GM18867 (cell line): Measurements from ENCODE around the gene CENPO.
"Not testable (repeated sequence)": the region's sequence is repeated elsewhere in the genome, so short reads cannot be mapped to it uniquely, and the experiment has no call there.

ENCODE experiments used
- ATAC-seq: cut with Tn5 transposase; IDR thresholded peaks from one replicate; pipeline ENCODE4 v1.9.1; 2021; ENCODE audit warnings: mild to moderate bottlenecking, moderate library complexity; ENCODE audit not compliant: unreplicated experiment

Gene CENPO

DNA sequence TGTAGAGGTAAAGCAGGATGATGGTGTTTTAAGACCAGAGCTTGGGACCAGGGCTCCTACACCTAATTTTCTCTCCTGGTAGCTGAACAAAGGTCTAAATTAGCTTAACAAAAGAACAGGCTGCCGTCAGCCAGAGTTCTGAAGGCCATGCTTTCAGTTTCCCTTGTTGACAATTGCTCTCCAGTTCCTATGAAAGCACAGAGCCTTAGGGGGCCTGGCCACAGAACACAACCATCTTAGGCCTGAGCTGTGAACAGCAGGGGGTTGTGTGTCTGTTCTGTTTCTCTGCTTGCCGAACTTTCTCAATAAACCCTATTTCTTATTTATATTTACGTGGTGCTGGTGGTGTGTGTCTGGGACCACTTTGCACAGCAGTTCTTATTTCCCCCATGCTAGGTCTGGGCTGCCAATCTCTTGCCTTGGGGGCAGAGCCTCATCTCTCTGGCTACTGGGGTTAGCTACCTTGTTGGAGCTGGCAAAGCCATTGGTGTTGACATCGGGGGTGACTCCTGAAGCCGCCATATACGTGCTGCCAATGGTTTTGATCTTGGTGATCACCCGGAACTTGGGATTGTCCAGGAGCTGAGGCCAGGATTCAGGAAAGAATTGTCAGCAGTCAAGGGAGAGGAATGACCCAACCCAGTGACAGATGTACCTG lies 29.0 kb downstream of the CENPO start:
- ATAC-seq, result no peak

DNA sequence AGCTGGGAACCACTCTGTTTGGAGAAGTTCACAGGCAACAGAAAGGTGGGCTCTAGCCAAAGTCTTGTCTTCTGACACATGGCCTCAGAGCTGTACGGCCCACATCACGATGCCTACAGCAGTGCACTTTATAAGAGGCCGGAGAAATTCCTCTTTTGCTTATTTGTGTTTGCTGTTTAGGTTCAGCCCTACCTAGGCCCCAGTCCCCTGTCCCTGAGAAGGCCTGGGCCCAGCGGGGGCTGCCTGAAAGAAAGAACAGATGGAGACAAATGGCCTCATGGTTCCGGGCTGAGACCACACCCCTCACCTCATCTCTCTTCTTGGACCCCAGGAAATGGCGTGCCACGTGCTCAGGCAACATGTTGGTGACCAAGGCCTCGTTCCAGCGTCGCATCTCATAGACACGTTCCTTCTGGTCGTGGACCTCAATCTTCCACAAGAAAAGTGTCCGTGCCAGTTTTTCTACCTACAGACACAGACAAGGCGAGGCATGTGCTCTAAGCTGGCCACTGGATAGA lies 30.9 kb downstream of the CENPO start:
- ATAC-seq, result no peak

DNA sequence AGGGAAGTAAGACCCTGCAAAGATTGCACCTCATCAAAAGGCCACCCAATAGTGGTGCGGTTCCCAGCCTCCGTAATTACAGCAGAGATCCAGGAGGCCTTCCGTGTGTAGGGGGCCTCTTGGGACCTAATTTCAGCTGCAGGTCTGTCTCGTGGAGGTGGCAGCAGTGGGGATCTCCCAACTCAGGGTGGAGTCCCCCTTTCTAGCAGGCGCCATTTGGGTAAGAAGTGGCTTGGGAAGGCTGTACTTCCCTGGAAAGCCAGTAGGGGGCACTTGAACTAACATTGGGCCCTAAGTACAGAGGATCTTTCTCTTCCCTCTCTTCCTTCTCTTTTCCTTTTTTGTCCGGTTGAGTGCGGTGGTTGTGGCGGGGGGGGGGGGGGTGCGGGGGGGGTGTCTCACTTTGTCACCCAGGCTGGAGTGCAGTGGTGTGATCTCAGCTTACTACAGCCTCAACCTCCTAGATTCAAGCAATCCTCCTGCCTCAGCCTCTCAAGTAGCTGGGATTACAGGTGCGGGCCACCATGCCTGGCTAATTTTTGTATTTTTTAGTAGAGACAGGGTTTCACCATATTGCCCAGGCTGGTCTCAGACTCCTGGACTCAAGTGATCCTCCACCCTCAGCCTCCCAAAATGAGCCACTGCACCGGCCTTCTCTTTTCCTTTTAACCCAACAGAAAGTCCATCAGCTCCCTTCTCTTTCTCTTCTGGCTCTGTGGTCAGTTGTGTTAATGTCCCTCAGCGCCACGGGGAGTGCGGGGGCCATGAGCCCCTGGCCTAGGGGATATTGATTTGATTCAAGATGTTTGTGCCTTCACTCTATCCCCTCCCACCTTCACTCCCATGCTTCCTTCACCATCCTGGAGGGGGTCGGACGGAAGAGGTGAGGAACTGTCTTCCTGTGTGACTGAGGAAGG lies 32.0 kb downstream of the CENPO start:
- no peak for ATAC-seq

DNA sequence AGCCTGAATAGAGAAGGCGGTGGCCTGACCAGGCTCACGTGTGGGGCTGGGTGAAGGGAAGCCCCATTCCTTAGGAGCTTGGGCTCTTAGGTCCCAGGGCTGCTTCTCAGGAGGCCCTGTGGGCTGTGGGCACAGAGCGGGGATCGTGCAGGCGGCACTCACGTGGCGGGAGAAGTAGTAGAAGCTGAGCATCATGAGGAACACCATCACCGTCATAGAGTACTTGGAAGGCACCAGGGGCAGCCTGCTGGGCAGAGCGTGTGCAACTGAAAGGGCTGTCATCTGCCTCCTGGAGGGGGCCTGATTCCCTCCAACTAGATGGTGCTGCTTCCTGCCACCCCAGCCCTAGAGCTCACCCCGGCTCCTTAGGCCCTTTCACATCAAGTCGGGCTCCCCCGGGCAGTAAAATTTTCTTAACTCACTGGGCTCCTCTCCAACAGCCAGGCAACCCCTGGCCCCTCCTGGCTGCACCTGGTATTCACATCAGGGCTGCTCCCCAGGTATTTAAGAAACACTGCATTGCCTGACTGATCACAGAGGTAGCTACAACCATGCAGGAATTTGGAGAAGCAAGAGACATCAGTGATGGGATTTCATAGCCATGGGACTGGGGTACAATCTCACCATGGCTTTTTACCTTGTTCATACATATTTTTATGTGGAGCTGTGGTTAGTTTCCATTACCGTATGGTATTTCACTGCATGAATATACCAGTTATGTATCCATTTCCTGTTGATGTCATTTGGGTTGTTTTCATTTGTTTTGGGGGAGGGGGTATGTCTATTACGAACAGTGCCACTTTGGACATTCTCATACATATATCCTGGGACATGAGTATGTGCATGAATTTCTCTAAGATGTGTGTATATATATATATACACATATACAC lies 32.9 kb downstream of the CENPO start:
- ATAC-seq, result no peak

DNA sequence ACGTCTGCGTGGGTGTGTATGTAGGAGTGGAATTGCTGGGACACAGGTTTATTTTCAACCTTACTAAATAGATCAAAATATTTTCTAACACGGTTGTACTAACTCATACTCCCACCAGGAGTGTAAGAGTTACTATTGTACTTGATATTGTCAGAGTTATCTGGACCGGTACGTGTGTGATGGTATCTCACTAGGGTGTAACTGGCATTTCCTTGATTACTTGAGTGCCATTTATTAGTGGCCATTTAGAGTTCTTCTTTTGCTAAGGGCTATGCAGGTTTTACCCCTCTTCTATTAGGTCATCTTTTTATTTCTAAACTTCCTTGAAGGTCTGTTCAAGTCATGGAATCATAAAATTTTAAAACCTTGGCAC lies 33.5 kb downstream of the CENPO start:
- ATAC-seq, result no peak

DNA sequence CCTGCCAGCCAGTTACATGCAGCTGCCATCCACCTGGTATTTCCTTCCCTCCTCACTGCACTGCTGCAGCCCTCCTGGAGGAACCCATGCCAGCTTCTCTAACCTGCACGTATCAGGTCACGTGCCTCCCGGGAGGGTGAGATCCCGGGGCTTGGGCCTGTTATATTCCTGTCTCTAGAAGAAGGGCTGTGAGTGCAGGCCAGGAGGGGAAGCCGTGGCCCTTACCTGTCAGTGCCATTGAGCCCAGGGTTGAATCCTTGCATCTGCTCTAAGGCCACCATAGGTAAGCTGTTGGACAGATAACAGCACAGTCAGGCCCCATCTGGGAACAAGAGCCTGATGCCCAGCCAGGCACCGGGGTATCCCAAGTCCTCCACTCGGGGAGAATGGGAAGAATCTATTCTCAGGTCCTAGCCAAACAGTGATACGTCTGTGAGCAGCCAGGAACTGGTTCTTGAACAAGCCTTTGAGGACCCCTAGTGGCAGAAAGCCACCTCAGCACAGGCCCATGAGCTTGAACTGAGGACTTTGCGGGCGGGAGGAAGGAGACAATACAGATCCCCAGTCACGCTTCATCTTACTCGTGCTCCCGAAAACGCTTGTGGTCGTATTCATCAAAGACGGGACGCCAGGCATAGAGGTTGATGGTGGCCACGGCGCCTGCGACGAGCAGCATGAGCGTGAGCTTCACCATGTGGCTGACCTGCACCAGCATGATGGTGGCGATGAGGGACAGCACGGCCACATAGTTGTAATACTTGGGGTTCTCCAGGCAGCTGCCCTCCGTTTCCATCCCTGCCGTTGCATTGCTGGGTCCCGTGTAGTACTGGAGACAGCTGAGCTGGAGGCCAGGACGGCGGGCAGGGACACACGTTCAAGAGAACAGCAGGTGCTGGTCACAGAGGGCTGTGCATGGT lies 34.4 kb downstream of the CENPO start:
- ATAC-seq, result peak; percentile 80

DNA sequence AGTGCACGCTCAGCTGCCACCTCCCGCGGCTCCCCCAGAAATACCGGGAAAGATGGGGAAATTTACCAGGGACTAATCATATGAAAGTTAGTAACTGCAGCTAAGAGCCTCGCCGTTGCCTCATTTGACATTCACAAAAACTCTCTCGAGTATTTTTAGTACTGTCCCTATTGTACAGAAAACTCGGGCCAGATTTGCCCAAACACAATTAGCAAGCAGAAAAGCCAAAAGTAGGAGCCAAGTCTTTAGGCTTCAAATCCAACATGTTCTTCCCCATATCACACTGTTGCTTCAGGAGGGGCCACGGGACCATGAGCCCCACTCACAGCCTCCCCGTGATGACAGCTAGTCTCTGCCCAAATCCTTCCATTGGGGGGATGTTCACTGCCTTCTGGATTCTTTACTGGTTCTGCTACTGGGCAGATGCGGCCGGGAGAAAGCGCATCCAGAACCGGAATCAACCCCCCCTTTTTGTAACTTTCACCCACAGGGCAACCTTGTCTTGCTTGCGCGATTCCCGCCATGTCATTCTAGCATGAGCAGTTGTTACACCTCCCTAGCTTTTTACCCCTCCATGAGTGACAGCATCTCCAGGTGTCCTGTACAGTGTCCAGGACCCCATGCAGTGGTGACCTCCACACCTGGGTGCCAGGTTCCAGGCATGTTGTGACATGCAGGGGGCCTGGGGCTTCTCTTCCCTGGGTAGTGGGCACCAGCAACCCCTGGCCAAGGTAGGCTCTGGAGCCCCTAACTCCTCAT lies 35.2 kb downstream of the CENPO start:
- ATAC-seq, result no peak

DNA sequence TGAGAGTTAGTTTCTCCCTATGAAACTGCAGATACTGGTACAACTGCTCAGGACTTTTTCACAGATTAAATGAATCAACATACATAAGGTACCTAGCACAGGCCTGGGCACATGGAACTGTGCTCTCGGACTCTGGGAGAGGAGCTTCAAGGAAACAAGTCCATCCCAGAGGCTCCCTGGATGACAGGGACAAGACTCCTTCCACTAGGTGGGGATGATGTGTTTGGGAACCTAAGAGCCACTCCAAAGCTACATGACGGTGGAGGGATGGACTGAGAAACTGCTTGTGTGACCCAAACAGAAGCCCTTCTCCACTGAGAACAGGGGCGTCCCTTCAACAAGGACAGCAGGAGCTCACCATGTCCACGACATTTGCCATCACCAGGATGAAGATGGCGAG lies 37.1 kb downstream of the CENPO start:
- no peak for ATAC-seq

DNA sequence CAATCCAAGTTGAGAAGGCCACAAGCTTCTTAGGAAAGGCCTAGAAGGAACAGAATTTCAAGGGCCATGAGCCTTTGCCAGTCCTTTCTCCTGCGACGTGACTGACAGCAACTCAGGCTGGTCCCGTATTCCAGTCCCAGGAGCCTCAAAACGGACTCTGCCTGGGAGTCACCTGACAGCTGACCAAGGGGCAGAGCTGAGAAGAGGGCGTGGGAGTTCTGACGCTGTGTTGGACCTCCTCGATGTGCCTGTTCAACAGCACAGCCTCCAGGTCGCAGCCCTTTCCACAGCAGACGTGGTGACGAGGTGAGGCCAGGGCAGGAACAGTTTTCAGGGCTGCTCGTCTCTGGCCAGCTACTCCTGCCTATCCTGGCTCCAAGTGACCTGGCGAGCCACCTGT lies 37.6 kb downstream of the CENPO start:
- no peak for ATAC-seq

DNA sequence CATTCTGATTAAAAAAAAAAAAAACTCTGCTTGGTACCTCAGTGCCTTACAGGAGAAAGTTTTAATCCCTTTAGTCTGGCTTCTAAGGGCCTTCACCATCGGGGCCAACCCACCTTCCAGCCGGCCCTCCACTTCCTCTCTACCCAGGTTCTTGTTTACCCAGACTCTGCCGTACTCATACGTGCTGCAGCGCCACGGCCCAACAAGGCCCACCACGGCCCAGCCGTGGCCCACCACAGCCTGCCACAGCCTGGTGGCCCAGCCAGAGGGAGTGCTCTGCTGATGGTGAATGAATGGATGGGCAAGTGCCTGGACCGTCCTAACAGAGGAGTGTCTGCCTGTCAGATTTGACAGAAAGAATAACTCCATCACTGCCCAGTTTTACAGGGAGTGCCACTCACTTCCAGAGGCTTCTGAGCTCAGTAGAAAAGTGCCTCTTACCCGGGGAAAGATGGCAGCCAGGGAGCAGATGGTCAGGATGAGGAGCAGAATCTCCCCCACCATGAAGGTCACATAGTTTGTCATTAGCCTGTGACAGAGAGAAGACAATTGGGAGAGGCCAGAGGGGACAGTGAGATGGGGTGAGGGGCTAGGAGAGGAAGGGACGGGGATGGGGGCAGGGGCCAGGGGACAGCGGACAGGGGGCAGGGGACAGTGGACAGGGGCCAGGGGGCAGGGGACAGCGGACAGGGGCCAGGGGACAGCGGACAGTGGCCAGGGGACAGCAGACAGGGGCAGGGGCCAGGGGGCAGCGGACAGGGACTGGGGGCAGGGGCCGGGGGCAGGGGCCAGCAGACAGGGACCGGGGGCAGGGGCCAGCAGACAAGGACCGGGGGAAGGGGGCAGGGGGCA lies 38.2 kb downstream of the CENPO start:
- no peak for ATAC-seq

DNA sequence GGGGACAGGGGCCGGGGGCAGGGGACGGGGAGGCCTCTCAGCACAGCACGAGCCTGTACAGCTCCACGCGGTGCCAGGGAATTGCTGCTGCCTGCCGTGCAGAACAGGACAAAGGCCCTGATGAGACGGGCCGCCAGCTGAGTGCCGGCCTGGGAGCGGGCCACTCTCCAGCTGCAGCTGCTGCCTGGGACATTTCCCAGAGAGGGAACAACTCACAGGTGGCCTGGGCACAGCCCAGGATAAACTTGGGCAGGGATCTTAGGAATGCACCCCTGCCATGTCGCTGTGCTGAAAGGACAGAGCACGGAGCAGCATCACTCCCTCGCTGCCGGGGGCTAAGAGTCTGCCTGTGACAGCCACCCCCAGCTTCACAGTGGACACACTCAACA lies 38.8 kb downstream of the CENPO start:
- no peak for ATAC-seq

DNA sequence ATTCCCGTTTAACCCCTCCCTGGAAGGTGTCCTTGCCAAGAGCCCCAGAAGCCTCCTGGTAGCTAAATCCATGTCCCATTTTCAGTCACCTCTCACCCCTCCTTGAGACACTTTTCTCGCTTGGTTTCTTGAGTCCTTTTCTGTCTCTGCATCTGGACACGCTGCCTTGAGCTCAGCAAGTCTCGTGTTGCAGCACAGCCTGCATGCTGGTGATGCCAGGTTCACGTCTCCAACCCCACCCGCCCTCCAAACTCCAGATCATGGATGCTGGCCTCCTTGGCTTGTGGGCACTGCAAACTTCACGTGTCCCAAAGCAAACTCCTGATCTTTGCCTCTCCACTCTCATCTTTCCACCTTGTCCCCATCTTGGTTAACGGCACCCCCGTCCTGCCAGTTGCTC lies 39.3 kb downstream of the CENPO start:
- no peak for ATAC-seq

DNA sequence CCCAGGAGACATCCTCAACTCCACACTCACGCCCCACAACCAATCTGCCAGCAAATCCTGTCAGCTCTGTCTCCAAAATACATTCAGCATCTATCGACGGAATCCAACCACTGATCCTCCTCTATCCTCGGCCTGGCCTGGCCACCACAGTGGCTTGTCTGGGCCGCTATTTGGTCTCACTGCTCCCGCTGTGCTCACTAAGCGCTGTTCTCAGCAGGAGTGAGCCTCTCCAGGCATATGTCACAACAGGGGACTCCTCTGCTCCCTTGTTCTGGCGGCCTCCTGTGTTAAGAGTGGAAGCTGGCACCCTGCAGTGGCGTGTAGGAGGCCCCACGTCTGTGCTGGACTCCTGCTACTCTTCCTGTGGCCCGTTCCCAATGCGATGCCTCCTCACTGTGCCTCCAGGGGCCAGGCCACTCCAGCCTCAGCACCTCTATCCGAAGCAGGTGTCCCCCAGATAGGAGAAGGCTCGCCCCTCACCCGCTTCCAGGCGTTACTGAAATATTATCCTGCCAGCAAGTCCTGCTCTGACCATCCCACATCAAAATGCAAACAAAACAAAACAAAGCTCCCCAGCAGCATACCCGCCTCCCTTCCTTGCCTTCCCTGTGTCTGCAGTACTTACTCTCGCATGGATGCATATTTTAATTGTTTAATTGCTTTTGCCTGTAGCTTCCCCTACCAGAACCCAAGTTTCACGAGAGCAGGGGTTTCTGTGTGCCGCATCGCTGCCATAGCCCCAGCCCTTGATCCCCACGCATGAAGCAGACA lies 39.9 kb downstream of the CENPO start:
- no peak for ATAC-seq

DNA sequence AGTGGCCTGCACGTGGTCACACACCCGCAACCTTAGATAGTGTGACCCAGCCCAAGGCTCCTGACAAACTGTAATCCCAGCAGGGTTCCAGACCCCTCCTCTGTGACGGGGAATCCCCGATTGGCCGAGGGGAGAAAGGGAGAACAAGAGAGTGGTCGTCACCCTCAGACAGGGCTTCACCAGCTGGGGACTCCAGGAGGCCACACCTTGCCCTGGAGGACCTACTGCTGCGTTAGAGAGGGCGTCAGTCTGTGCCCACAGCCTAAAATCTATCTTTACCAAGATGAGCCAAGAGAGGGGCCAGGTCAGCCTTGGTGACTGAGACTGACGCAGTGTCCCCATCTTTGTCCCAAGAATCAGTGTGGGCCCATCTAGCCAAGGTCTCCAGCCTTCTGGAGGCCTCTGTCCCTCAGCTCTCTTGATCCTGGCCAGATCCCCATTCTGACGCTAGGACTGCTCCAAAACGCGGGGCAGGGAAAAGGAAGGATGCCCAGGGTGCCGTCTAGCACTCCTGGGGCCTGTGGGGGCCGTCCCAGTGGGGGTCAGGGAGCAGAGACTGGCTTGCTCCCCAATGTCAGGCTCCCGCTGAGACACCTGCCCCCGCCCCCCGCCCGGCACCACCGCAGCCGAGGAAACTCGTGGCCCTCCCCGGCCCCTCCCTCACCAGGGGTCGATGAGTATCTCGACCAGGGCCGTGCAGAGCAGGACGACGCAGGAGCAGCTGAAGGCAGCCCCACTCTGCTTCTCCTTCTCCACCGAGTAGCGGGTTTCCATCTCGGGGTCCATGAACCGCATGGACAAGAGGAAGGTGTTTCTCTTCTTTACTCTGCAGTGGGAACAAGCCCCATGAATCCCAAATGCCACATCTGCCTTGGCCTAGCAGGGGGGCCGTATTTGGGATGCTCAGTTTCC lies 40.9 kb downstream of the CENPO start:
- ATAC-seq, result no peak

DNA sequence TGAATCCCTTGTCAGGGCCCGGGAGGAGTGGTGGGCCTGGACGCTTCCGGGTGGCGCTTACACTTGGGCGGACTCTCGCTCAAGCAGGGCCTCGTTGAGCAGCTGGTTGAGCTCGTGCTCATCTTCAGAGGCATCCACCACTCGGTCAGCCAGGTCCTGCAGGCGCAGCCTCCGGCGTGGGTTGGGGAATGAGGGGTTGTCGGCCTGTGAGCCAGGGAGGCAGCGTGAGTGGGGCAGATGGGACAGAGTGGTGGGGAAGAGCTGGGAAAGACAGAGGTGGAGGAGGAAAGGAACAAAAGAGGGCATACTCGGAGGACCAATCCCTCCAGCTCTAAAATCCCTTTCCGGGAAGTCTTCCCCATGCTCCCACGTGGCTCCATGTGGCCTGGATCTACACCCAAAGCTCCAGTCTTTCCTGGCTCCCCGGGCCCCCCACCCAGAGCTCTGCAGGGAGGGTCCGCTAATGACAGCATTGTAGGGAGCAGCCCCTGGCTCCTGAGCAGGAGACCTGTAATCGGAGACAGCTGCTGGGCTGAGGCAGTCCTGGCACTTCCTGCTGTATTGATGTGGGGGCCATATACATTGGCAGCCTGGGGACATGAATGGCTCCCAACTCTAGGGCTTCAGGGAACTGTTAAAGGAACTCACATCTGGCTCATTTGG lies 41.6 kb downstream of the CENPO start:
- ATAC-seq, result no peak

DNA sequence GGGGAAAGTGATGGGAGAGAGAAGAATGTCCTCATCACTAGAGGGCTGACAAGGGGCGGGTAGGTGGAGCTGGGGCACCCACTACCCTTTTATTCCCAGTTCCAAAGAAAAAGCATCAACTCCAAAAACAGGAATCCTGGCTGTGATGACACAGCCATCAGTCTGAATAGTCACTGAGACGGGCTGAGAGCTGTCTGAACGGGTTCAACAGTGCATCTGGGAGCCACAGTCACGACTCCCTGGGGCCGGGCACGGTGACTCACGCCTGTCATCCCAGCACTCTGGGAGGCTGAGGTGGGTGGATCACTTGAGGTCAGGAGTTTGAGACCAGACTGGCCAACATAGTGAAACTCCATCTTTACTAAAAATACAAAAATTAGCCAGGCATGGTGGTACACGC lies 42.2 kb downstream of the CENPO start:
- ATAC-seq, result not testable (repeated sequence)
